Hematopoietic multipotent progenitor cell treated with erythropoietin and hydrocortisone succinate and interleukin-3 and kit ligand, for 6 days (in vitro differentiated cells): ENCODE data around the gene KRT14.
"Not testable (repeated sequence)": the region's sequence is repeated elsewhere in the genome, so short reads cannot be mapped to it uniquely, and the experiment has no call there.

Experiments used
- DNase-seq: peaks from one replicate; pipeline ENCODE4 v3.0.0-alpha.2; 2015

Gene KRT14

DNA sequence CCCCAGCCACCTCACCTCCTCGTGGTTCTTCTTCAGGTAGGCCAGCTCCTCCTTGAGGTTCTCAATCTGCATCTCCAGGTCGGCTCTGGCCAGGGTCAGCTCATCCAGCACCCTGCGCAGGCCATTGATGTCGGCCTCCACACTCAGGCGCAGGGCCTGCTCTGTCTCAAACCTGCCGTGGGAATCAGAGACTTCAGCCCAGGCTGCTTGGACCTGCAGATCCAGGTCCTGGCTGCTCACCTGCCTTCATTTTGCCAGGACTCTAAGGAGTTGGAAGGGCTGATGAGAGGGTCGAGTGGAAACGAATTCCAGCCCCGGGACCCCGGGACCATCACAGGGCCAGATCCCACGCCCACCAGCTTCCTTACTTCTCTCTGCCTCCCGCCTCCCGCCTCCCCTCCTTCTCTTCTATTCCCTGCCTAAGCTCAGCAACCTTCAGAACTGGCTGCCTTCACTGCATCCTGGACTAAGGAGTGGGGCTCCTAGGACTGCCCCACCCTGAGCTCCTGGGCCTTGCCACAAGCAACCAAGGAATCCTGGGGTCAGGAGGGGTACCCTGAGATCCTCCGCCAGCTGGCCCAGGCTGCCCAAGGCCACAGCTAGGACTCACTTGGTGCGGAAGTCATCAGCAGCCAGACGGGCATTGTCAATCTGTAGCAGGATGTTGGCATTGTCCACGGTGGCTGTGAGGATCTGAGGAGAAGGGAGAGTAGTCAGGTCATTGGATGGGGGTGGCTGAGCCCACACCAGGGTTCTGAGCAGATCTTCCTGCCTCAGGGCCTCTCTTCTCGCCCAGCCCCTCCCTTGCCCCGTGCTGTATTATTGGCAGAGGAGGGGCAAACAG, 35.9 kb upstream of the KRT14 start:
- not testable (repeated sequence) for DNase-seq

DNA sequence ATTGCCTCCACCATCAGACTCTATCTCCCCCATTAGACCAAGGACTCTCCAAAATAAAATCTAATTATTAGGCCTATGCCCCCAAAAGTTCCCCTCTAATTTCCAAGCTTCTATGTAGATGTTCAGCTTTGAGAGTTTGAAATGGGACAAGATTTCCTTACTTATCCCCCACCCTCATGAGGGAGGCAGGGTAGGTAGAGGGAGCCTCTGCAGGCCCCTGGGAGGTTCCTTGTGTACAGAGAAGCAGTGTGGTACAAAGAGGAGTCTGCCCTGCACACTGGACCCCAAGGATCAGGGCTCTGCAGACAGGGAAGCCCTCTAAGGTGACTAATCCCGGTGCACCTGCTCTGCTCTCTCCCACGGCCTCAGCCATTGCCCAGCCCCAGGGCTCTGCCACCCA, 35.2 kb upstream of the KRT14 start:
- no peak for DNase-seq

DNA sequence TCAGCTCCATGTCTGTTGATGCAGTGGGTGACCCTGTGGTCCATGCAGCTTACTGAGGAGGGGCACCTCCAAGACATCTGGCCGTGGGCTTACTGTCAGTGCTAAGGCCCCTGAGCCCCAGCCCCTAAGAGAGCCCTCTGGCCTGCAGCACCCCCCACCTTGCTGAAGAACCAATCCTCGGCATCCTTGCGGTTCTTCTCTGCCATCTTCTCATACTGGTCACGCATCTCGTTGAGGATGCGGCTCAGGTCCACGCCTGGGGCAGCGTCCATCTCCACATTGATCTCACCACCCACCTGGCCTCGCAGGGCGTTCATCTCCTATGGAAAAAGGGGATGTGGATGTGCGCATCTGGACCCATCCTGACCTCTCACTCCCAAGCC, 34.7 kb upstream of the KRT14 start:
- DNase-seq, result not testable (repeated sequence)

DNA sequence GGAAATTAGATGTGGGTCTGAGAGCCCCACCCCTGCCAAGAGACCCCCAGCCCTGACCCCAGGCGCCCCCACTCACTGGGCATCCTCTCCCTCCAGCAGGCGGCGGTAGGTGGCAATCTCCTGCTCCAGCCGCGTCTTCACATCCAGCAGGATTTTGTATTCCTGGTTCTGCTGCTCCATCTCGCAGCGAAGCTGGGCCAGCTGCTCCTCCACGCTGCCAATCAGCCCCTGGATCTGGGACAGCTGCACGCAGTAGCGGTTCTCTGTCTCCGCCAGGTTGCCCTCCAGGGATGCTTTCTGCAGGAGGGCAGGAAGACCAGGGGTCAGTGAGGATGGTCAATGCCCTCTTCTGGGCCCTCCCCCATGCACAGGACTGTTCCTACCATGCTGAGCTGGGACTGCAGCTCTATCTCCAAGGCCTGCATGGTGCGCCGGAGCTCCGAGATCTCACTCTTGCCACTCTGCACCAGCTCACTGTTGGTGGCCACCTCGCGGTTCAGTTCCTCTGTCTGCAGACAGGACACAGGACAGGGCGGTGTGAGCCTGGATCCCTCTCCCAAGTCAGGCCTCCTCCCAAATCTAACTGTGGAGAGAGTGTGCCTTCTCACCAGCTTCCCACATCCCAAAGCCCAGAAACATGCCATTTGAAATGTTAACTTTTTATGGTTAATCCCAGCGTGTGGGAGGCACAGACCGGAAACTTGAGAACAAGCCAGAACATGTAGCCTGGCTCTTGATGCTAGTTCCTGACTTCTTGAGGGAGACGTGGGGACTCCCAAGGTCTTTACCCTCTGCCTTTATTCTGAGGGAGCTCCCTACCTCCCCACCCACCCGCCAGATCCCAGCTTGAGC, 34.1 kb upstream of the KRT14 start:
- DNase-seq, result no peak

DNA sequence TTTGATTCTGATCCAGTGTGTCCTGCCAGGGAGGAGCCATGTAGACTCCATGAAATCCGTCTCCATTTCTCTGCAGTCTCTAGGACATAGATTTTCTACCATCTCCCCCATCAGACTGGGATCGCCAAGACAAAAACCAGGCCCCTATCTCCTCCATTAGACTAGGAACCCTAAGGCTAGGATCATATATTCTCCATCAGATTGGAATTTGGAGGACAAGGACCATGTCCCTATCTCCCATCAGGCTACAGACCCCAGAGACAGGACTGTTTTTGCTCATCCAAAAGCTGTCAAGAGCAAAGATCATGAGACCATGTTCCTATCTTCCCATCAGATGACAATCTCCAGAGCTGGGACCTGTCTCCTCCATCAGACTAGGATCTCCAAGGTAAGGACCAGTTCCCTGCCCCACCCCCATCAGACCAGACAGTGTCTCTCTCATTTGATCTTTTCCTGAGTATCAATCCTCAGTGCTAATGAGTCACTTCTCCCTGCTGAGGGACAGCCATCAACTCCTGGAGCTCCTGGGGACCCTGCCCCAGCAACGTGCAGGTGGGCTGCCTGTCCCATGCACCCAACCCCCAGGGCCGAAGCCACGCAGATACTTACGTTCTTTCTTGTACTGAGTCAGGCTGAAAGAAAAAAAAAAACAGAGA, 33.4 kb upstream of the KRT14 start:
- not testable (repeated sequence) for DNase-seq

DNA sequence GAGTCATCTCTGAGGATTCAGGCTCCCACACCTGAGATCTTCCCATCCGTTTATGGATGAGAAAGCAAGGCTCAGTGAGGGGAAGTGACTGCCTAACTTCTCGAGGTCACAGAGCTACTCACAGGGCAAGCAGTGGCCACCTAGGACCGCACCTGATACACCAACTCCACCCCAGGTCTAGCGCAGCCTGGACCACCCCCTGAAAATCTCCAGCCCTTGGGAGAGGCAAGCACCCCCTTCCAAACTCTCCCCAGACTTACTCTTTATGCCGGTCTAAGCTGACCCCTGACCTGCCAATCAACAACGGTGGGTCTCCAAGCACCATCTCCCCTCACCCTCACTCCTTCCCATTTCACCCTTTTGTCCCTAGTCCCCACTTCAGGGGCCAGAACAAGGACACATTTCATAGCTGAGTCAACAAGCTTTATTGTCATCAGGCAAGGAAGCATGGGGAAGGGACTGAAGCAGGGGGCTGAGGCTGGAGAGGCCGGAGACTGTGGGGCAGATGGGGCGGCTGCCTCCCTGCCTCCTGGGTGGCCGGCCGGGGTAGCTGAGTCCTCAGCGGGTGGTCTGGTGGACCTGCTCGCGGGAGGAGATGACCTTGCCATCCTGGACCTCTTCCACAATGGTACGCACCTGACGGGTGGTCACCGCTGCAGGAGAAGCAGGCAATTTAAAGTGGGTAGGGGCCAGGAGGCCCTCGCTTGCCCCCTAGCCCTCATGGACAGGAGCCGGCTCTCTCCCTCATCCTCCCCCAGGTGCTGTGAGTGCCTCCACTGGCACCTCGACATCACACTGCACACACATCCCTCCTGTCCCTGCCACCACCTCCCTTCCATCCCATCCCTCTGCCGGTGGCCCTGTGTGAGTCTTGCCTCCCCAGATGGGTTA, 32.6 kb upstream of the KRT14 start:
- no peak for DNase-seq

DNA sequence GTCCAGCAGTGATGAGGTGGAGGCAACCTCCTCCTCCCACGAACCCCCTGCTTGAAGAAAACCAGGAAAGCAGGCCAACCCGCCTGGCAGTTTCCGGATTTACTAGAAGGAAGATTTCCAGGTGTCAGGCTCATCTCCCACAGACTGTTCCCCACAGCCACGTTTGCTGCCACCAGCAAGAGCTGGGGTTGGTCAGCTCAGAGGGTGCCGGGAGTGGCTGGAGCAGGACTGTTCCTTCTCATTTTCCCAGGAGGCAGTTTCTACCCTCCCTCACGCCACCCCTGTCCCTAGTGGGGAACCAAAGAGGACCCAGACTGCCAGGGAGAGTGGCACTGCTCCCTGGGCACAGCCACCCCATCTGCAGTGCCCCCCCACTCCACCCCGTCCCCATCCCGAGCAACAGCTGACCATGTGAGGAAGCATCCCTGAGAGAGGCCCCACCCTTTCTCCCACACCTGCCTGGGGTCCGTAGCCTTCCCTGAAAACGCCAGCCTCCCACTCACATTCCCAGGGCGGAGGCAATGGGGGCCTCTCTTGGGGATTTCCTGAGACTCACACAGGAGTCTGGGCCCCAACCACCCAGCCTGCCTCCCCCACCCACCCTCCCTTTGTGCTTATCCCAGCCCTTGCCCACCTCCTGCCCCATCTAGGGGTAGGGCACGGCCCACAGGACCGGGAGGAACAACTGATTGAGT, 31.8 kb upstream of the KRT14 start:
- no peak for DNase-seq

DNA sequence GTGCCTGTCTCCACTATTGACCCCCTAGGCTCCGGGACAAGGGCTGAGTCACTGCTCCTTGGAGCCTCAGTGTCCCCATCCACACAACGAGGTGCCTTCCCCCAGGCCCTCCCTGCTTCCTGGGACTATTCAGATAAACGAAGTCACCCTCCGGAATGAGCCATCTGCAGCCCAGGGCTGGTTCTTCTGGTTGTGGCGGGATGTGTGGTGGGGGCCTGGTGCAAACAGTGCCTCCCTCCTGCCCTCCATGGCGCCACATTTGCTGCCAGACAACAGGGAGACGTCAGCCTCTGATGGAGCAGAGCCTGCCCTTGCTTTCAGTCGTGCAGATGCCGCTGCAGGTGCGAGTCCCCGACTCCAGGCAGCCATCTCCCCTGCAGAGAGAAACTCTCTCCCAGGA, 31.0 kb upstream of the KRT14 start:
- no peak for DNase-seq

DNA sequence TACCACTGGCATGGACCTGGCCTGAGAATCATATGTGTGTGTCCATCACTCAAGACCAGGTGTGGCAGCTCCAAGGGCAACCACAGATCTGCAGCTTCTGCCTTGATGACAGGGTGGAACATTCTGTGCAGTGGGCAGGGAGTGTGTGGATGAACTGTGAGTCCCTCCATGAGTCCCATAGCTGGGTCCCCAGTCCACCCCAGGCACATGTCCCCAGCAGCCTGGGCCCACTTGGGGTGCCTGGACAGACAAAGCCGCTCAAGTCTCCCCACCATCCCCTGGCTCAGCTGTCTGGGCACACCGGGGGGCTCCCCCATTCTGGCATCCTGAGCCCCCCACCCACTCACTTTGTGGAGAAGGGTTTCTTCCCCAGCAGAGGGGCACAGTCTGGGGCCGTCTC, 30.4 kb upstream of the KRT14 start:
- no peak for DNase-seq

DNA sequence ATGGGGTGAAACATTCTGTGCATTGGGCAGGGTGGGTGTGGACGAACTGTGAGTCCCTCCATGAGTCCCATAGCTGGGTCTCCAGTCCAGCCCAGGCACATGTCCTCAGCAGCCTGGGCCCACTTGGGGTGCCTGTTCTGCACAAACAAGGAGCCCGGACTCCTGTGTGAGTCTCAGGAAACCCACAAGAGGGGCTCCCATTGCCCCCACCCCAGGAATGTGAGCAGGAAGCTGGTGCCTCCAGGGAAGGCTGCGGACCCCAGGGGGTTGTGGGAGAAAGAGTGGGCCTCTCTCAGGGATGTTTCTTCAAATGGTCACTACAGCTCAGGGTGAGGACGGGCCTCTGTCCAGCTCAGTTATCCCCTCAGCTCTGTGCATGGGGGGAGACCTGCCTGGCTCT, 29.8 kb upstream of the KRT14 start:
- not testable (repeated sequence) for DNase-seq

DNA sequence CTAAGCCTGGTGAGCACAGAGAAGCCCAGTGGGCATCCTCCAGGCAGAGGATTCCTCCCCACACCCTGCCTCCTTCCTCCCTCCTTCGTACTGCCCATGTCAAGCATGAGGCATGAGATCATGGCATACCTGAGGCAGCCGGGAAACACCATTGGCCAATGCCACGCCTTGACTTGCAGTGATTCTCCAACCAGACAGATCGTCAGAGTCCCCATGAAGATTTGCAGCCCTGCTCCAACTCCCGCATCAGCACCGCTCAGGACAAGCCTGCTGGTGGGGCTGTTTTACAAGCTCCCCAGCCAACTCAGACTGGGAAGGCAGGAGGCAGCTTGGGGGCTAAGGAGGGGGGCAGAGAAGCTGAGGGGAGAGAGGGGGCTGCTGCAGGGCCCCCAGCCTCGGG, 28.8 kb upstream of the KRT14 start:
- no peak for DNase-seq

DNA sequence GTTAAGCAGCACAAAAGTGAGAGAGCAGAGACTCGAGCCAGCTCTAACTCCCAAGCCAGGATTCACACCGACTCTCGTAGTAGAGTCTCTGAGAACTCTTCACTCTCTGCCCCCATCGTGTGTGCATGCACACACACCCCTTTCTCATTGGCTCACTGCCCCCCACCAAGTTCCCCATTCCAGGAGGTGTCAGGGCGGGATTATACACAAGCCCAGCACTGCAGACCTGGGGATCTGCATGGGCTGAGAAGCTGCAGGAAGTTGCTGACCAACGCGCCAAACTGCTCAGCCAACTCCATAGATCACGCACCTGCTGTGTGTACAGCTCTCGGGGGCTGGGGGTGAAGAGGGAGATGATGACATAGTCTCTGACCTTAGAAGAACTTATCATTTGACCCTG, 28.1 kb upstream of the KRT14 start:
- DNase-seq, result not testable (repeated sequence)

DNA sequence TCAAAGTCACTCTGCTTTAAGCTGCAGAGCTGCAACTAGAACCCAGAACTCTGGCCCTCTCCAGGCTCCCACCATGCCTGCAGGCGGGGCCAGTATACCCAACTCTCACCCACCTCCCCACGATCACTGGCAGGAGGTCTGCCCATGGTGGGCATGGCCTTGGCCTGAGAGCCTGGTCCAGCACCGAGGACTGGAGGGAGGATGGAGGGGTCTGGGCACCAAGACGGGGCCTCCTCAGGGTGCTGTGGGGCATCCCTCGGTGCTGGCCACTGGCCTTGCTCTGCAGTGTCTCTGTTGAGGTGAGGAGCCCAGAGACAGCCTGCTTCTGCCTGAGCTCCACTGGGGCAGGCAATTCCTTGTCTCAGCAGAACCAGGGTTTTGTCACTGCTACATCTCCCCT, 27.4 kb upstream of the KRT14 start:
- DNase-seq, result no peak

DNA sequence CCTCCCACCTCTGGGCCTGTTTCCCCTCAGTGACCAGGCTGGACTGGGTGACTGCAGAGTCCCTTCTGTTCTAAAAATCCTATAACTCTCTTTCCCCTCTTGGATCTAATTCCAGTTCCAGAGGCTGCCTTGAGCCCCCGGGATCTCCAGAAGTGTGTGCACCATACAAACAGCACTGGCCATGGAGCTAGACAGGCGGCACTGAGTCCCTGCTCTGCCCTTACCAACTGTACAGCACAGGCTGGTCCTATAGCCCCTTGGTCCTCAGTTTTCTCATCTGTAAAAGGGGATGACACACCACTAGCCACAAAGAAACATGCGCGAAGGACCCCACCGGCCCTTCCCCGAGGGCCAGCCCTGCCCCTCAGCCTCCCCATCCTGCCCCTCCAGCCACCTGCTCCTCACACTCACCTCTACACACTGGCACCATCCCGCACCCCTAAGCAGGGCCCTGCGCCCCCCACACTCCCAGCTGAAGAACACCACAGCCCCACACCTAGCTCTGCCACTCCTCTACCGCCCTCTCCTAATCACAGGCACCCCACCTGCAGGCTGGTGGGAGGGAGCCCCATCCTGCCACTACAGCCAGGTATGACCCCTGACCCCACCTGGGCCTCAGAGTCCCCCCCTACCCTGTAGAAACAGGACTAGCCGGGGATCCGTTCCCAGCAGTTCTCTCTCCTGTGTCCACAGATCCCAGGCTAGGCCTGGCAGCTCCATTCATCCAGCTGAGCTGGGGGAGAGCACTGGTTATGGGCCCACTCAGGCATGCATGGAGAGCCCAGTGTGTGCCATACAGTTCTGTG, 26.8 kb upstream of the KRT14 start:
- no peak for DNase-seq

DNA sequence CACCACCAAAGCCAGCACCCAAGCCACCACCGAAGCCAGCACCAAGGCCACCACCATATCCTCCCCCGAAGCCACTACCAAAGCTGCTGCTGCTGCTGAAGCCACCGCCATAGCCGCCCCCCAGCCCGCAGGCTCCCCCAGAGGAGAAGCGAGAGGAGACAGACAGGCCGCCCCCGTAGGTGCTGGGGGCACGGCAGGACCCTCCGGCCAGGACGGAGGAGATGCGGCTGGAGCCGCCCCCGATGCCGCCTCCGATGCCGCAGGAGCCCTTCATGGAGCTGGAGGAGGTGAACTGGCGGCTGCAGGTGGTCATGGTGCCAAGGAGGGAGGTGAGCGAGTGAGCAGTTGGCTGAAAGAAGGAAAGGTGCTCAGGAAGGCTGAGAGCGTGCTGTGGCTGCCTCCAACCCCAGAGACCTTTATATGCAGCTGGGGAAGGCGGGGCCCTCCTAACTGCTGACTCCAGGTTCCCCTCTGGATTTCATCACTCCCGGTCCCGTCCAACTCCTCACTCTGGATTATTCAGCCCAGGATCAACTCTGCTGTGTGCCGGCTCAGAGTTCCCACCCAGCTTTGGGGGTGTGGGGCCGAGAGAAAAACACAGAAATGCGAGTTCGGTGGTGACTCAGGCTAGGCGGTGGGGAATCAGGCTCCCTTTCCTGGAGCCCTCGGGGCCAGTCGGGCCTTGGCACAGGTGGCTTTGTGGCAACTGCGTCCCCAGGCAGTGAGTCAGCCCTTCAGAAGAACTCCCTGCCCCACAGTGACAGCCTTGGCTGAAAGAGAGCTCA, 25.9 kb upstream of the KRT14 start, which contains the start of gene KRT16:
Gene KRT16, minus strand, starts transcription at position 392 of the 785 bp plus-strand sequence. Its CDS starts 79 bp downstream, at position 313.
- DNase-seq, result not testable (repeated sequence)

DNA sequence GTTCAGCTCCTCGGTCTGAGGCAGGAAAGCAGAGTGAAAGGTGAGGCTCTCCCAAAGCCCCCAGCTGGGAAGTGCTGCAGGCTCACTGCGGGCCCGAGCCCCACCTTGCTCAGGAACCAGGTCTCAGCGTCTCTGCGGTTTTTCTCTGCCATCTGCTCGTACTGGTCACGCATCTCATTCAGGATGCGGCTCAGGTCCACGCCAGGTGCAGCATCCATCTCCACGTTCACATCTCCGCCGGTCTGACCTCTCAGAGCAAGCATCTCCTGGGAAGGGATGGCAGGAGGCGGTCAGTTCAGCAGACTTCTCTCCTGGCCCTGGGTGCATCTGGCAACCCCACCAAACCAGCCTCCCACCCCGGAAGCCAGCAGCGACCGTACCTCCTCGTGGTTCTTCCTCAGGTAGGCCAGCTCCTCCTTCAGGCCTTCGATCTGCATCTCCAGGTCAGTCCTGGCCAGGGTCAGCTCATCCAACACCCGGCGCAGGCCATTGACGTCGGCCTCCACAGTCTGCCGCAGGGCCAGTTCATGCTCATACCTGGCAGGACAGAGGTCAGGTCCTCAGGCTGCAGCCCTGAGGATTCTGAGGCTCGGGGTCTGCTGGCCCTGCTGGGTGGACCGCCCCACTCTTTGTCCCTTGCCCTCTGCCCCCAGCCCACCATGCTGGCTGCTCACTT, 24.4 kb upstream of the KRT14 start:
- no peak for DNase-seq

DNA sequence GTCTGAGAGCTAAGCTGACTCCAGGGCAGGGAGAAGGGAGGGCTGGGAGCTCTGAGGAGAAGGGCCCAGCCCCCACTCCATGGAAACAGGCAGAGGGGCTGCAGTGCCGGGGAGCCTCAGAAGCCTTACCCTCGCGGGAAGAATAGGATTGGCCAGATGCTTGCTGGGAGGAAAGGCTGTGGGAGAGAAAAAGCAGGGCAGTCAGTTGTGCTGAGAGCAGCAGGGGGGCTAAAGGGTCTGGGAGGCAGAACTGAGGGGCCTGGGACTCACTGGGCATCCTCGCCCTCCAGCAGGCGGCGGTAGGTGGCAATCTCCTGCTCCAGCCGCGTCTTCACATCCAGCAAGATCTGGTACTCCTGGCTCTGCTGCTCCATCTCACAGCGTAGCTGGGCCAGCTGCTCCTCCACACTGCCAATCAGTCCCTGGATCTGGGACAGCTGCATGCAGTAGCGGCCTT, 23.4 kb upstream of the KRT14 start:
- not testable (repeated sequence) for DNase-seq

DNA sequence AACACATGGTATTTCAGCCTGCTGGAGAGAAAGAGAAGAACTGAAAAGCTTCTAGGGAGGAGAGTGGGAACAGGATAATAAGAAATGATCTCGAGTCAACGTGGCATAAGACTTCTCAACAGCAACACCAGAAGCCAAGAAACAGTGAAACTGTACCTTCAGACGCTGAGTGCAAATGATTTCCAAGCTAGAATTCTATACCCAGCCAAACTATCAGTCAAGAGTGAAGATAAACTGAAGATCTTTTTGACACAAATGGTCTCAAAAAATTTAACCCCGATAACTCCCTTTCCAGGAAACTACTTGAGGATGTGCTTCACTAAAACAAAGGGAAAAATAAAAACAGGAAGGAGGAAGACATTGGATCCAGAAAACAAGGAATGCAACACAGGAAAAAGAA, 20.2 kb upstream of the KRT14 start:
- not testable (repeated sequence) for DNase-seq

DNA sequence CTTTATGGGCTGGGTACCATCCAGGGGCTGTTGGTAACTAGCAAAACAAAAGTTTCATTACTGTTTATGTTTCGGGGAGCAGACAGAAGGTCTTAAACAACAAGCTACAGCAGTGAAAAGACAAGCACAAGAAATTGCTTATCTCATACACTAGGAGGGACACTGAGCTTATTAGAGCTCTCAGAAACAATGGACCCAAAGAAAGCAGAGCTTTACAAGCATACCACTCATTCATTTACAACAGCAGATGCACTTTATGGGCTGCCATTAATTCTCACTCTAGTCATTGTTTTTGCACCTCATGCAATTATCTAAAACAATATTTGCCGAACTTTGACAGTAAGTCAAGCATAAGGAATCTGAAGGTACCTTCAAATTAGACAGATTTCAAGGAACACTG, 15.8 kb upstream of the KRT14 start:
- no peak for DNase-seq
